DMS79 treated with DMSO at 0.1 percent for 48 hours (cell line): Measurements from ENCODE around the gene ABCA1.
"Not testable (repeated sequence)": the region's sequence is repeated elsewhere in the genome, so short reads cannot be mapped to it uniquely, and the experiment has no call there.

Experiments
- DNase-seq: peaks from one replicate; lab custom pipeline; 2025; lab: John Stamatoyannopoulos, UW

Gene ABCA1

GRCh38 chr9:104905153-104905901, 22.6 kb downstream of the ABCA1 start:
- no peak for DNase-seq

GRCh38 chr9:104903609-104904008, 24.3 kb downstream of the ABCA1 start:
- DNase-seq = no peak

- DNase-seq = no peak
Observed at GRCh38 chr9:104900871-104901270, 27.1 kb downstream of the ABCA1 start.

GRCh38 chr9:104900324-104900723, 27.6 kb downstream of the ABCA1 start:
- no peak for DNase-seq

DNA sequence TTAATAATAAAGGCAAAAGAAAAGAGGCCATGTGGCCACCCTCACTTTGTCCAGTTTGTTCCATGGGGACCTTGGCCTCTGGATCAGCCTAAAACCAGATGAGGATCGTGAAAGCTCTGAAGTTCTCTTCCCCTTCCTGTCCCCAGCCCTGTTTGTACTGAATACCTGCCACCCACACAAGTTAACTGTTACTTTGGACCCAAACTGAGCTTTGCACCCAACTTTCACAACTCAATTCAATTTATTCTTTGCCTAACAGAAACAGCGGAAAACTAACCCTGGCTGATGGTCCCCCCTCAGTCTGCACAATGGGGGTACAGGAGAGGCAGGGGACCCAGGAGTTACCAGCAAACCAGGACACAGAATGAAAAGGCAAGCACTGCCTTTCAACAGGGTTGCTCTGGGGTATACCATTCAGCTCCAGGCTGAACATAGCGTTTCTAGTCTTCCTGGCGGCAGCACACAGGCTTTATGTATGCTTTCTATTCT, 28.2 kb downstream of the ABCA1 start:
- no peak for DNase-seq

- not testable (repeated sequence) for DNase-seq
Observed at GRCh38 chr9:104898376-104898775, 29.6 kb downstream of the ABCA1 start.

GRCh38 chr9:104896131-104896530, 31.8 kb downstream of the ABCA1 start:
- DNase-seq = no peak

GRCh38 chr9:104895572-104895971, 32.4 kb downstream of the ABCA1 start:
- no peak for DNase-seq

DNA sequence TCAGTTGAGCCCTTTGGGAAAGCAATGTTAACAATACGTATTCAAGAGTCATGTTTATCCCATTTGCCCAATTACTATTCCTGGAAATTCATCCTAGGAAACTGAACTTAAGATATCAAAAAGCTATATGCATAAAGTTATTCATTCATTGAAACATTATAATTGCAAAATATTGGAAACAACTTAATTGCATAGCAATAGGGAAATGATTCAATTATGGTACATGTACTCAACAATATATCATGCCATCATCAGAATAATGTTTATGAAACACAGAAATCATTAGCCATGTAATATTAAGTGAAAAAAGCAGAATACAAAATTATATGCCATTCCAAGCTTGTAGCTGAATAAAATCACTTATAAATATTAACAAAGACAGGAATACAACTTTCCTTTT, 35.3 kb downstream of the ABCA1 start:
- DNase-seq = no peak

DNA sequence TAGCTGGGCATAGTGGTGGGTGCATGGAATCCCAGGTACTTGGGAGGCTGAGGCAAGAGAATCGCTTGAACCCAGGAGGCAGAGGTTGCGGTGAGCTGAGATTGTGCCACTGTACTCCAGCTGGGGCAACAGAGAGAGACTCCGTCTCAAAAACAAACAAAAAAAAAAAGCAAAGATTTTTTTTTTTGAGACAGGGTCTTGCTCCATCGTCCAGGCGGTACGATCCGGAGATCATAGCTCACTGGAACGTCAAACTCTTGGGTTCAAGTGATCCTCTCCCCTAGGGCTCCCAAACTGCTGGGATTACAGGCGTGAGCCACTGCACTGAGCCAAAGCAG, 37.6 kb downstream of the ABCA1 start:
- DNase-seq = no peak

DNA sequence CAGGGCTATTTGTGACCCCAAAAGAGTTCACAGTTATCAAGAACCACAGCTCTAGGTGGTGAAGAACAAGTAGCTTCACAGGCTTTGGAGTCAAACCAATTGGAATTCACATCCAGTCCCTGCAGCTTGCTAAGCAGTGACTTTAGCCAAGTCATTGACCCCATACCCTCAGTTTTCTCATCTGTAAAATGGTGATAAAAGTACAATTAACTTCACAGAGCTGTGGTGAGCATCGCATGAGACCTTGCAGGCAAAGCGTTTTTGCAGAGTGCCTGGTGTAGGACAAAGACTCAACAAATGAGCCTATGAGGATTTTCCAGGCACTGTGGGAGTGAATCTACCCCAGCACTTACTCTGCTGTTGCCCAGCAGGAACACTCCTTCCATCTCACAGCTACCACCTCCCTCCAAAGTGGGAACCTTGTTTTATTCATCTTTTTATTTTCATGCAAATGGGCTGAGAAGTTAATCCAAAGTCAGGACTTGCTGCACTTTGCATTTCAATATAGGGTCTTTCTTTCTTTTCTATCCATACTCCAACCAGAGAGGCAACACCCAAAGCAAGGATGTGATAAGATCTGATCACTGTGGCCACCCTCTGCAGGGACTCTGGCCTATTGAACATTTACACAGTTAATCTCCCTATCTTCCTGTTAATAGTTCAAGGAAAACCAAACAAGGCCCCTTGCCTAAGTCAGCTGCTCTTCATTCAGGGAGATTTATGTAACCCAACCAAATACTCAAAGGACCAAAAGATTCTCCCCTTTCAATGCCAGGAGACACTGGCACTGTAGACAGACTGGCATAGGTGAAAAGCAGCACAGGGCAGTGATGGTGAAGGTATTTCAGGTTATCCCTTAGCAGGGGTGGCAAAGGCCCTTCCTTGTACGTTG, 41.9 kb downstream of the ABCA1 start:
- DNase-seq = no peak

DNA sequence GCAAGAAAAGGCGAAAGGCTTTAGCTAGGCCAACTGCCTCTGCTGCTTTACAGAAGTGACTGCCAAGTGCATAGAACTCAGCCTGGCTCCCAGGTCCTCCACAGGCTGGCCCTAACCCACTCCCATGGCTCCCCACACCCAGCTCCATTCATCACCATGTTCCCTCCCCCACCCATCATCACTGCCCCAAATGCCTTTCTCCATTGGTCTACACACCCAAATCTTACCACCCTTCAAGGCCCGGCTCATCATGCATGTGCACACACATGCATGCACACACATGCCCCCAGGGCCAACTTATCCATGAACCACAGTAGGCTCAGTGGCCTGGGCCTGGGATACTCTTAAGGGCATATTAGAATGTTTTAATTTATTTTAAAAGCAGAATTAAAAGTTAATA, 44.8 kb downstream of the ABCA1 start:
- no peak for DNase-seq

DNA sequence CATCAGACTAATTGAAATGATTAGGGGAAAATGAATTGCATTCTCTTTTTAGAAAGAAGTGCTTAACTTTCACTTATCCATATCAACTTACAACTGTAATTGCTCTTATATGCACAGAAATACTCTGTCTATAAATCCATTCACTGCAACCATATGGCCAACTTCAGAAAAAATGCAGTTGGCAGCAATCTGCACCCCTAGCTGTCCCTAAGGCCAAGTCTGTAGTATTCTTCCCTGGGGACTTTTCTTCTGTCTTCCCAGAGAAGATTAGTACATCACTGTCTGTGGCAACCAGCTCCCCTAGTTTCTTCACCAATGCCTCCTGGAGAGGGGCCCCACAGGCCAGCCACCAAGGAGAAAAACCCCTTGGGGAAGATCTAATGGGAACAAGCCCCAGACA, 45.4 kb downstream of the ABCA1 start:
- DNase-seq = no peak

- DNase-seq = no peak
Observed at GRCh38 chr9:104882086-104882485, 45.9 kb downstream of the ABCA1 start.

DNA sequence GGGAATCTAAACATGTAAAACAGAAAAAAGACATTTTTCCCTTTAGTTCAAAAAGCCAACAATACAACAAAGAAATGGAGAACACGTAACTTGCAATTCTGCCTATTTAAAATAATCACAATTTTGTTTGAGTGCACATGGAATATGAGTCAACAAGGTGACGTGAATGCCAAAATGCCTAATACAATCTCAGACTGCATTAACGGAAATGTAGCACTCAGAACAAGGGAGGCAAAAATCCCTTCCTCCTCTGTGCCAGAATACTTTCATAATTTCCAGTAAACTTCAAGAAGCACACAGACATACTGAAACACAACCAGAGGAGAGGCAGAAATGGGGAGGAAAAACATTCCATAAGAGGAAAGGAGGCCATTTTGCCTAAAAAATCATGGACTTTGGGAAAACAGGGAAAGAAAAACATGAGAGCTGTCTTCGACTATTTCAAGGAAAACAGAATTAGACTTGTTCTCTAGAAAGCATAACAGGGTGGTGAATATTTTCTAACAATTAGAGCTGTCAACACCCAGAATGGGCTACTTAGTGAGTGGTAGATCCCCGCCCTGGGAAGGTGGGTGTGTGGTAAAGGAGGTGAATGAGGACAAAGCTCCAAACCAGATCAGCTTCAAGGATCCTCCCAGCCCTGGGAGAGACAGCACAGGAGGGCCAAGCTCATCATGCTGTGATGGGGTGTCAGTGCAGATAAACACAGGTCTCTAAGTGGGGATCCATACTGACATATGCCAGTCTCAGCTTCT, 48.2 kb downstream of the ABCA1 start:
- DNase-seq = no peak

- no peak for DNase-seq
Observed at GRCh38 chr9:104876587-104876986, 51.4 kb downstream of the ABCA1 start.

GRCh38 chr9:104875897-104876296, 52.1 kb downstream of the ABCA1 start:
- DNase-seq = no peak

GRCh38 chr9:104875320-104875719, 52.6 kb downstream of the ABCA1 start:
- DNase-seq = no peak

- no peak for DNase-seq
Observed at GRCh38 chr9:104873489-104873850, 54.5 kb downstream of the ABCA1 start.

DNA sequence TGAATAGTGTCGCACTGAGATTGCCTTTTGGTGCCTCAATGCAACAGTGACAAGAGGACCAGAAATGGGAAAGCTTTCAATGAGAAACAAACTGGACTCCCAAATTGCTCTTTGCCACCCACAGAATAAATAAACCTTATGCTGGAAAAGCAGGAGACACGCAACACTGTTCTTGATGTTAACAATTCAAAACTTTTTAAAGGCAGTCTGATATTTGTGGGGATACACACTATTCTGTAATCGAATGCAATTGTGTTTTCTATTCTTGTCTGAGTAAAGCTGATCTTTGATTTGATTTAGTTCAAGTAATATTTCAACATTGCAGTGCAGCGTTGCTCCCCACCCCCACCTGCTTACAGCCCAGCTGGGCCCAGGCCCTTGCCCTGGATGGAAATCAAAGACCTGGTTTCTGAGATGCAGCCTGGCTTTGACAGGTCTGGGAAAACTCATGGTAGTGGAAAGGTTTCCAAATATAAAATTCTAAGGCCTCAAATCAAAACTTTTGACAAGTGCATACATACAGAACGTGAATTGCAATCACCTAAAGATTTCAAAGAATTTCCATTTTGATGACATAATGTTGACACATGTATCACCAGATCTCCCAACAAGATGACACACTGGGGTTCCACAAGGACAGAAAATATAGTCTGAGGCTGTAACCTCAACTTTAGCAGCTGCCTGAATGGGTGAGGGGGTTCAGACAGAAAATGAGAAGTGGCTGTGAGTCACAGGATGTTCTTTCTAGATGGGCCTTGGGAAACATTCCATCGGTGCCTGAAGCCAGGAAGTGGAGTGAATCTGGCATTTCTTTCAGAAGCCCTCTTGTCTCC, 55.1 kb downstream of the ABCA1 start:
- no peak for DNase-seq

- no peak for DNase-seq
Observed at GRCh38 chr9:104871961-104872527, 55.9 kb downstream of the ABCA1 start.
